K562 (cell line): ENCODE measurements around the gene HSPA1B. TPM values are rescaled to one million over a fixed set of nuclear protein-coding genes. Genes with fewer than 3 reads are reported as not detected.

Experiments
- CHD4 ChIP-seq: fragments of 200-600 bp; sonication (generic); IDR thresholded peaks from 3 replicates; pipeline ENCODE4 v1.6.1; 2012; ENCODE audit warnings: low read depth, mild to moderate bottlenecking, mixed read lengths, low read length, inconsistent platforms; ENCODE audit not compliant: insufficient read depth, insufficient replicate concordance, poor library complexity, severe bottlenecking
- MTA1 ChIP-seq: fragments of 450-650 bp; IDR thresholded peaks from 2 replicates; pipeline ENCODE4 v1.6.1; 2017; ENCODE audit warnings: borderline replicate concordance
- NONO ChIP-seq, 2 experiments: fragments of 200-400 bp in 1 of 2; fragments of 450-650 bp in 1 of 2; formaldehyde crosslinking in 1 of 2; IDR thresholded peaks; 2 replicates each; pipeline ENCODE4 v1.6.1; 2017; ENCODE audit warnings: low read depth in 2 of 2, mild to moderate bottlenecking in 2 of 2, moderate library complexity in 2 of 2, low read length in 1 of 2
- RBFOX2 ChIP-seq: fragments of 200-400 bp; formaldehyde crosslinking; IDR thresholded peaks from 2 replicates; pipeline ENCODE4 v1.6.1; 2017; ENCODE audit warnings: low read depth, mild to moderate bottlenecking, low read length, moderate library complexity
- RBM22 ChIP-seq: fragments of 200-400 bp; formaldehyde crosslinking; IDR thresholded peaks from 2 replicates; pipeline ENCODE4 v1.6.1; 2018; ENCODE audit warnings: low read length, low read depth; ENCODE audit not compliant: poor library complexity, severe bottlenecking
- SMARCA5 ChIP-seq: fragments of 450-650 bp; IDR thresholded peaks from 2 replicates; pipeline ENCODE4 v1.6.1; 2016
- SMARCB1 ChIP-seq: IDR thresholded peaks from 2 replicates; pipeline ENCODE4 v1.6.1; 2011; ENCODE audit warnings: improper control_type of control experiment, low read depth; ENCODE audit not compliant: insufficient read length
- TCF3 ChIP-seq: sonication (generic); formaldehyde crosslinking; IDR thresholded peaks from 2 replicates; pipeline ENCODE4 v1.4.0; 2020; ENCODE audit warnings: mild to moderate bottlenecking, missing genetic modification reagents
- ZNF311 ChIP-seq: fragments of 250-450 bp; sonication (Bioruptor Pico); IDR thresholded peaks from 2 replicates; pipeline ENCODE4 v1.4.0; 2020; ENCODE audit warnings: mild to moderate bottlenecking, moderate library complexity
- ZNF431 ChIP-seq: sonication (generic); formaldehyde crosslinking; IDR thresholded peaks from 2 replicates; pipeline ENCODE4 v1.8.0; 2022; ENCODE audit warnings: mild to moderate bottlenecking, missing genetic modification reagents
- polyA plus RNA-seq, 8 experiments: library from polyadenylated mRNA; depleted of rRNA in 4 of 8; stranded (reverse) in 5 of 8; unstranded in 3 of 8; fragments of >200 nt; fragmentation: Nextera tagmentation in 2 of 8; fragmentation: Illumina TruSeq in 1 of 8; extraction: Ambion mirVana in 2 of 8; extraction: Trizol in 1 of 8; gene quantifications; 2 replicates each; pipeline versions ENCODE4 v1.2.1 to v1.2.3, GENCODE V29; 2011 to 2014; ENCODE audit warnings: inconsistent platforms in 1 of 8, missing spikeins in 1 of 8
- total RNA-seq, 7 experiments: library from RNA; depleted of rRNA in 6 of 7; stranded (reverse); fragments of >200 nt in 6 of 7; fragmentation: Illumina TruSeq in 2 of 7; extraction: Trizol in 2 of 7; gene quantifications; 2 replicates each; pipeline versions ENCODE4 v1.2.1 to v1.2.3, GENCODE V29; 2011 to 2021; ENCODE audit warnings: low replicate concordance in 1 of 7
- TF ChIP-seq, protein P1 (sequence below): fragments of 200-600 bp; sonication (generic); IDR thresholded peaks from one replicate; pipeline ENCODE4 v1.6.1; 2012; ENCODE audit warnings: mild to moderate bottlenecking, low read depth, low read length, inconsistent platforms
- TF ChIP-seq, protein P2 (sequence below): fragments of 250-450 bp; sonication (Bioruptor Pico); IDR thresholded peaks from 2 replicates; pipeline ENCODE4 v1.5.1; 2021; ENCODE audit warnings: mild to moderate bottlenecking

Gene HSPA1B
- total and polyA plus RNA-seq, 9 of the 15 experiments (the other 6 are each of a cell fraction or from before 2014, with no cell fraction given): 0.27 to 227 (median 51.2) TPM

- TF ChIP-seq, protein P1, sequence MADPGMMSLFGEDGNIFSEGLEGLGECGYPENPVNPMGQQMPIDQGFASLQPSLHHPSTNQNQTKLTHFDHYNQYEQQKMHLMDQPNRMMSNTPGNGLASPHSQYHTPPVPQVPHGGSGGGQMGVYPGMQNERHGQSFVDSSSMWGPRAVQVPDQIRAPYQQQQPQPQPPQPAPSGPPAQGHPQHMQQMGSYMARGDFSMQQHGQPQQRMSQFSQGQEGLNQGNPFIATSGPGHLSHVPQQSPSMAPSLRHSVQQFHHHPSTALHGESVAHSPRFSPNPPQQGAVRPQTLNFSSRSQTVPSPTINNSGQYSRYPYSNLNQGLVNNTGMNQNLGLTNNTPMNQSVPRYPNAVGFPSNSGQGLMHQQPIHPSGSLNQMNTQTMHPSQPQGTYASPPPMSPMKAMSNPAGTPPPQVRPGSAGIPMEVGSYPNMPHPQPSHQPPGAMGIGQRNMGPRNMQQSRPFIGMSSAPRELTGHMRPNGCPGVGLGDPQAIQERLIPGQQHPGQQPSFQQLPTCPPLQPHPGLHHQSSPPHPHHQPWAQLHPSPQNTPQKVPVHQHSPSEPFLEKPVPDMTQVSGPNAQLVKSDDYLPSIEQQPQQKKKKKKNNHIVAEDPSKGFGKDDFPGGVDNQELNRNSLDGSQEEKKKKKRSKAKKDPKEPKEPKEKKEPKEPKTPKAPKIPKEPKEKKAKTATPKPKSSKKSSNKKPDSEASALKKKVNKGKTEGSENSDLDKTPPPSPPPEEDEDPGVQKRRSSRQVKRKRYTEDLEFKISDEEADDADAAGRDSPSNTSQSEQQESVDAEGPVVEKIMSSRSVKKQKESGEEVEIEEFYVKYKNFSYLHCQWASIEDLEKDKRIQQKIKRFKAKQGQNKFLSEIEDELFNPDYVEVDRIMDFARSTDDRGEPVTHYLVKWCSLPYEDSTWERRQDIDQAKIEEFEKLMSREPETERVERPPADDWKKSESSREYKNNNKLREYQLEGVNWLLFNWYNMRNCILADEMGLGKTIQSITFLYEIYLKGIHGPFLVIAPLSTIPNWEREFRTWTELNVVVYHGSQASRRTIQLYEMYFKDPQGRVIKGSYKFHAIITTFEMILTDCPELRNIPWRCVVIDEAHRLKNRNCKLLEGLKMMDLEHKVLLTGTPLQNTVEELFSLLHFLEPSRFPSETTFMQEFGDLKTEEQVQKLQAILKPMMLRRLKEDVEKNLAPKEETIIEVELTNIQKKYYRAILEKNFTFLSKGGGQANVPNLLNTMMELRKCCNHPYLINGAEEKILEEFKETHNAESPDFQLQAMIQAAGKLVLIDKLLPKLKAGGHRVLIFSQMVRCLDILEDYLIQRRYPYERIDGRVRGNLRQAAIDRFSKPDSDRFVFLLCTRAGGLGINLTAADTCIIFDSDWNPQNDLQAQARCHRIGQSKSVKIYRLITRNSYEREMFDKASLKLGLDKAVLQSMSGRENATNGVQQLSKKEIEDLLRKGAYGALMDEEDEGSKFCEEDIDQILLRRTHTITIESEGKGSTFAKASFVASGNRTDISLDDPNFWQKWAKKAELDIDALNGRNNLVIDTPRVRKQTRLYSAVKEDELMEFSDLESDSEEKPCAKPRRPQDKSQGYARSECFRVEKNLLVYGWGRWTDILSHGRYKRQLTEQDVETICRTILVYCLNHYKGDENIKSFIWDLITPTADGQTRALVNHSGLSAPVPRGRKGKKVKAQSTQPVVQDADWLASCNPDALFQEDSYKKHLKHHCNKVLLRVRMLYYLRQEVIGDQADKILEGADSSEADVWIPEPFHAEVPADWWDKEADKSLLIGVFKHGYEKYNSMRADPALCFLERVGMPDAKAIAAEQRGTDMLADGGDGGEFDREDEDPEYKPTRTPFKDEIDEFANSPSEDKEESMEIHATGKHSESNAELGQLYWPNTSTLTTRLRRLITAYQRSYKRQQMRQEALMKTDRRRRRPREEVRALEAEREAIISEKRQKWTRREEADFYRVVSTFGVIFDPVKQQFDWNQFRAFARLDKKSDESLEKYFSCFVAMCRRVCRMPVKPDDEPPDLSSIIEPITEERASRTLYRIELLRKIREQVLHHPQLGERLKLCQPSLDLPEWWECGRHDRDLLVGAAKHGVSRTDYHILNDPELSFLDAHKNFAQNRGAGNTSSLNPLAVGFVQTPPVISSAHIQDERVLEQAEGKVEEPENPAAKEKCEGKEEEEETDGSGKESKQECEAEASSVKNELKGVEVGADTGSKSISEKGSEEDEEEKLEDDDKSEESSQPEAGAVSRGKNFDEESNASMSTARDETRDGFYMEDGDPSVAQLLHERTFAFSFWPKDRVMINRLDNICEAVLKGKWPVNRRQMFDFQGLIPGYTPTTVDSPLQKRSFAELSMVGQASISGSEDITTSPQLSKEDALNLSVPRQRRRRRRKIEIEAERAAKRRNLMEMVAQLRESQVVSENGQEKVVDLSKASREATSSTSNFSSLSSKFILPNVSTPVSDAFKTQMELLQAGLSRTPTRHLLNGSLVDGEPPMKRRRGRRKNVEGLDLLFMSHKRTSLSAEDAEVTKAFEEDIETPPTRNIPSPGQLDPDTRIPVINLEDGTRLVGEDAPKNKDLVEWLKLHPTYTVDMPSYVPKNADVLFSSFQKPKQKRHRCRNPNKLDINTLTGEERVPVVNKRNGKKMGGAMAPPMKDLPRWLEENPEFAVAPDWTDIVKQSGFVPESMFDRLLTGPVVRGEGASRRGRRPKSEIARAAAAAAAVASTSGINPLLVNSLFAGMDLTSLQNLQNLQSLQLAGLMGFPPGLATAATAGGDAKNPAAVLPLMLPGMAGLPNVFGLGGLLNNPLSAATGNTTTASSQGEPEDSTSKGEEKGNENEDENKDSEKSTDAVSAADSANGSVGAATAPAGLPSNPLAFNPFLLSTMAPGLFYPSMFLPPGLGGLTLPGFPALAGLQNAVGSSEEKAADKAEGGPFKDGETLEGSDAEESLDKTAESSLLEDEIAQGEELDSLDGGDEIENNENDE: no peak
- TF ChIP-seq RBFOX2 (peak; percentile 36), SMARCA5 (no peak), MTA1 (no peak), CHD4 (no peak), SMARCB1 (no peak), NONO (IDR thresholded peaks at IDR 0.05; ENCODE audit: low read depth in 2 of 2, low read length in 1 of 2) (no peak), ZNF431 (0 out of 2 replicates have a peak, but pooled peaks have one; percentile 8), ZNF311 (CRISPR knock-in tag) (no peak), RBM22 (peak; percentile 15), TCF3 (CRISPR knock-in tag) (no peak)
- TF ChIP-seq, protein P2, sequence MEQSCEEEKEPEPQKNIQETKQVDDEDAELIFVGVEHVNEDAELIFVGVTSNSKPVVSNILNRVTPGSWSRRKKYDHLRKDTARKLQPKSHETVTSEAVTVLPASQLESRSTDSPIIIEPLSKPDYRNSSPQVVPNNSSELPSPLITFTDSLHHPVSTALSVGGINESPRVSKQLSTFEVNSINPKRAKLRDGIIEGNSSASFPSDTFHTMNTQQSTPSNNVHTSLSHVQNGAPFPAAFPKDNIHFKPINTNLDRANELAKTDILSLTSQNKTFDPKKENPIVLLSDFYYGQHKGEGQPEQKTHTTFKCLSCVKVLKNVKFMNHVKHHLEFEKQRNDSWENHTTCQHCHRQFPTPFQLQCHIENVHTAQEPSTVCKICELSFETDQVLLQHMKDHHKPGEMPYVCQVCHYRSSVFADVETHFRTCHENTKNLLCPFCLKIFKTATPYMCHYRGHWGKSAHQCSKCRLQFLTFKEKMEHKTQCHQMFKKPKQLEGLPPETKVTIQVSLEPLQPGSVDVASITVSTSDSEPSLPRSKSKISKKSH (CRISPR knock-in tag): no peak
Measured at GRCh38 chr6:31781244-31782125, 46.1 kb upstream of the HSPA1B start (continued).
